Mucosa of rectum (tissue), 2 donors: ENCODE data around the gene LMO7.

Experiments
- H3K27ac ChIP-seq, 2 donors: one replicate each; pipeline ENCODE4 v1.7.0; 2013; ENCODE audit warnings: inconsistent platforms in 2 of 2, low read depth in 2 of 2, low read length in 2 of 2
- H3K27me3 ChIP-seq, 2 donors: one replicate each; pipeline ENCODE4 v1.7.0; 2013; ENCODE audit warnings: low read length in 2 of 2; ENCODE audit not compliant: control insufficient read depth in 2 of 2, insufficient read depth in 2 of 2
- H3K36me3 ChIP-seq, 2 donors: one replicate each; pipeline ENCODE4 v1.7.0; 2013; ENCODE audit warnings: low read length in 2 of 2; ENCODE audit not compliant: control insufficient read depth in 2 of 2, insufficient read depth in 2 of 2
- H3K4me1 ChIP-seq, 2 donors: one replicate each; pipeline ENCODE4 v1.7.0; 2013; ENCODE audit warnings: low read length in 2 of 2, mild to moderate bottlenecking in 1 of 2; ENCODE audit not compliant: control insufficient read depth in 2 of 2, insufficient read depth in 2 of 2
- H3K4me3 ChIP-seq, 2 donors: one replicate each; pipeline ENCODE4 v1.7.0; 2013; ENCODE audit warnings: low read length in 2 of 2
- H3K9ac ChIP-seq, 2 donors: one replicate each; pipeline ENCODE4 v1.7.0; 2013; ENCODE audit warnings: low read length in 2 of 2, low read depth in 1 of 2, mild to moderate bottlenecking in 1 of 2
- H3K9me3 ChIP-seq, 2 donors: one replicate each; pipeline ENCODE4 v1.7.0; 2013; ENCODE audit warnings: low read length in 2 of 2; ENCODE audit not compliant: control insufficient read depth in 2 of 2
- donor health status: healthy.
- donor health status: Normal muscosa, but diverticular disease.

Gene LMO7

GRCh38 chr13:75907044-75907443 is 270.9 kb downstream of the LMO7 start:
- Histone ChIP-seq H3K27ac (no peak overlapping the region), H3K4me3 (no peak overlapping the region), H3K4me1 (no peaks in the 10 kb centered on the region)

GRCh38 chr13:75908141-75908540 is 272.0 kb downstream of the LMO7 start:
- H3K36me3 ChIP-seq = no peaks in the 10 kb centered on the region
- no peak overlapping the region for H3K9ac ChIP-seq
- H3K4me1 ChIP-seq = no peaks in the 10 kb centered on the region
- no peaks in the 10 kb centered on the region for H3K9me3 ChIP-seq
- no peaks in the 10 kb centered on the region for H3K27me3 ChIP-seq
- no peak overlapping the region for H3K27ac ChIP-seq
- H3K4me3 ChIP-seq = no peak overlapping the region

More at GRCh38 chr13:75907044-75907443, 270.9 kb downstream of the LMO7 start:
- Histone ChIP-seq H3K9me3 (no peaks in the 10 kb centered on the region), H3K36me3 (no peaks in the 10 kb centered on the region), H3K9ac (no peak overlapping the region), H3K27me3 (no peaks in the 10 kb centered on the region)
